LNCaP clone FGC (cell line): ENCODE measurements around the gene ATP6V1B1.

Experiments used
- DNase-seq: peaks from one replicate; pipeline ENCODE4 v3.0.0-alpha.2; 2011; ENCODE audit warnings: low read depth
- H3K4me3 ChIP-seq: 2 replicates; pipeline ENCODE4 v1.5.1; 2011; ENCODE audit warnings: mild to moderate bottlenecking, low read depth, low read length, control low read depth
- TF ChIP-seq, protein P1 (sequence below): IDR thresholded peaks from 2 replicates; pipeline ENCODE4 v1.5.1; 2012; ENCODE audit warnings: mild to moderate bottlenecking; ENCODE audit not compliant: control insufficient read depth, insufficient read depth; ENCODE audit errors: extremely low read depth

The ATP6V1B1 gene

DNA sequence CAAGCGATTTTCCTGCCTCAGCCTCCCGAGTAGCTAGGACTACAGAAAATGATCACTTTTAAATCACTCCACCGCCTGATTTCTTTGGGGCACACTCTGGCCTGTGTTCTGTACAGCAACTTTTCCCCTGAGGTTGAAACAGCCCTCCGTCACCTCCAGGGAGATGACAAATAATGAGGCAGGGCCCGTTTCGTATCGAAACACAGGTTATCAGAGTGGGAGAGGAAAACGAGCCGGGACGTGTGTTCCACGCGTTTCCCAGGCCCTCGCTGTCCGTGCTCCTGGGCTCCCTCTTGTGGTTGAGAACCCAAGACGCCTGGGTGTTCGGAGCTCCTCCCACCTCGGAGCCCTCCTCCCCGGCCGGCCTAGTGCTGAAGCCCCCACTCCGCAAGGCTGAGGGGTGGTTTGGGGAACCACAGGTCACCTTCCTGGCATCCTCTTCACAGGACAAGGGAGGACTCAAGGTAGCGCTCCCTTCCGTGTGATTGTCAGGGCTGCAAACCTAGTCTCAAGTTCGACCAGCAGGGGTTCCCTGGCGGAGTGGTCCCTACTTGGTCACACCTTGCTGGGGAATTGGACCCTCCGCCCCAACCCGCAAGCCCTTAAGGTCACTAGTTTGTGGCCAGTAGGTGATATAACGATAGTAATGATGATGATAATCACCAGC is 12.8 kb downstream of the ATP6V1B1 start:
- TF ChIP-seq, protein P1, sequence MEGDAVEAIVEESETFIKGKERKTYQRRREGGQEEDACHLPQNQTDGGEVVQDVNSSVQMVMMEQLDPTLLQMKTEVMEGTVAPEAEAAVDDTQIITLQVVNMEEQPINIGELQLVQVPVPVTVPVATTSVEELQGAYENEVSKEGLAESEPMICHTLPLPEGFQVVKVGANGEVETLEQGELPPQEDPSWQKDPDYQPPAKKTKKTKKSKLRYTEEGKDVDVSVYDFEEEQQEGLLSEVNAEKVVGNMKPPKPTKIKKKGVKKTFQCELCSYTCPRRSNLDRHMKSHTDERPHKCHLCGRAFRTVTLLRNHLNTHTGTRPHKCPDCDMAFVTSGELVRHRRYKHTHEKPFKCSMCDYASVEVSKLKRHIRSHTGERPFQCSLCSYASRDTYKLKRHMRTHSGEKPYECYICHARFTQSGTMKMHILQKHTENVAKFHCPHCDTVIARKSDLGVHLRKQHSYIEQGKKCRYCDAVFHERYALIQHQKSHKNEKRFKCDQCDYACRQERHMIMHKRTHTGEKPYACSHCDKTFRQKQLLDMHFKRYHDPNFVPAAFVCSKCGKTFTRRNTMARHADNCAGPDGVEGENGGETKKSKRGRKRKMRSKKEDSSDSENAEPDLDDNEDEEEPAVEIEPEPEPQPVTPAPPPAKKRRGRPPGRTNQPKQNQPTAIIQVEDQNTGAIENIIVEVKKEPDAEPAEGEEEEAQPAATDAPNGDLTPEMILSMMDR = peak; percentile 61
- no peak for DNase-seq
- H3K4me3 ChIP-seq = peak overlapping the region; percentile 27

GRCh38 chr2:70949086-70949485 is 13.4 kb downstream of the ATP6V1B1 start:
- DNase-seq = no peak
- TF ChIP-seq, protein P1 = no peak
- H3K4me3 ChIP-seq = no peak overlapping the region

DNA sequence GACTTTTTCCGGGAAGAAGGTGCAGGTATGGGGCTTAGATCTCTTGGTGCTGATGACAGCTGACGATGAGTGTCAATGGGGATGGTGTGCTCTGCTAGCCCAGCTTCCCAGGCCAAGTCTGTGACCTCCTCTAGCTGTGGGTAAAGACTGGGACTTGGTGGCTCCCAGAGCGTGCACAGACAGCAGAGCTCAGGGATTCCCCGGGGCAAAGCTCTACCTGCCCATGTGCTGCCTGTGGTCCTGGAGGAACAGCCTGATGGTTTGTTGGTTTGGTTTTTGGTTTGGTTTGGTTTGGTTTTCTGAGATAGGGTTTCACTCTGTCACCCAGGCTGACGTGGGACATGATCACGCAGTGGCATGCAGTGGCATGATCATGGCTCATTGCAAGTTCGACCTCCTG is 19.2 kb downstream of the ATP6V1B1 start:
- TF ChIP-seq, protein P1 = no peak
- no peak for DNase-seq
- no peak overlapping the region for H3K4me3 ChIP-seq

DNA sequence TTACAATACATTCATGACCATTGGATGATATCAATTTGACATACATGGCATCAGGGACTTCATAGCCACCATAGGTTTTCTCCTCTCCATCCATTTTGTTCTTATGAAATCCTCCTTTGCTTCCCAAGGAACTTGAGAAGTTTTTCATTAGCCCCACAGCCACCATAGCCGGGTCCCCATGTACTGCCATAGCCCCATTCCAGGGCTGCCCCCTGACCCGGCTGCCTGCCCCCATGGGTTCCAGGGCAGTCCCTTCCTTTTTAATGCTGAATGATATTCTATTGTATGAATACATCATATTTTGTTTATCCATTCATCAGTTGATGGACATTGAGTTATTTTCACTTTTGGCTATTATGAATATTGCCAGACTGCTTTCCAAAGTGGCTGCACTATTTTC is 20.4 kb downstream of the ATP6V1B1 start:
- H3K4me3 ChIP-seq = no peak overlapping the region
- DNase-seq = no peak
- TF ChIP-seq, protein P1 = no peak

DNA sequence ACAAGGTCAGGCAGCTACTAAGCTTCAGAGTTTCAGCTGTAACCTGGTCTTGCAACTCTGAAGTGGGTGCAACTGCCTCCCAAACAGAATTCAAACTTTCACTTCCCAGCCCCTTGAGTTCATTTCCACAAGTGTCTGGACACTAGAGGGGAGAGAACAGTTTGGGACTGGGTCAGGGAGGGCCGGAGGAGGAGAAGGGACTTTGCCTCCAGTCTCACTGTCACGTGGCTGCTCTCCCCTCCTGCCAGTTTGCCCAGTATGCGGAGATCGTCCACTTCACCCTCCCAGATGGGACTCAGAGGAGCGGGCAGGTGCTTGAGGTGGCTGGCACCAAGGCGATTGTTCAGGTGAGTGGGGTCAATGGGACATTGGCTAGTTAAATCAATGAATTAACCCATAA is 22.1 kb downstream of the ATP6V1B1 start:
- TF ChIP-seq, protein P1 = no peak
- no peak overlapping the region for H3K4me3 ChIP-seq
- no peak for DNase-seq

GRCh38 chr2:70958759-70959158 is 23.1 kb downstream of the ATP6V1B1 start:
- TF ChIP-seq, protein P1 = no peak
- no peak for DNase-seq
- no peak overlapping the region for H3K4me3 ChIP-seq

DNA sequence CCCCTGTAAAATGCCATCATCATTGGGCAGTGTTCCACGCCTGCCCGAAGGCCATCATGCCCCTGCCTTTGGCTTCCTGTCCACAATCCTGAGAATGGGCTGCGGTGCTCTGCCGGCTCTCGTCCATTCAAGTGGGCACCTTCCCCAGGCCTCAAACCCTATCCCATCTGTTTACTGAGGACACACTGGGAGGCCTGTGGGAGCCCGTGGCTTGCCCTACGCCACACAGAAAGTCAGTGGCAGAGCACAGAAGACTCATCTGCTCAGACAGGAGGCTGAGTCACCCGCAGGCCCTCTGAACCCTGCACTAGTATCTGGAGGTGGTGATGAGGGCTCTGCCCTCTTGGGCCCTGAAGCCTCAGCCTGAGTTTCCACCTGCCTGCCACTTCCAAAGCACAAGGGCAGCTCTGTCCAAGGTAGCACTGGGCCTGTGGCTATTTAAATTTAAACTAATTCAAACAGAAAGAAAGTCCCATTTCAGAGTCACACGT is 23.6 kb downstream of the ATP6V1B1 start:
- TF ChIP-seq, protein P1 = no peak
- no peak for DNase-seq
- no peak overlapping the region for H3K4me3 ChIP-seq
